ENCODE data around the gene PKNOX1.

DNA sequence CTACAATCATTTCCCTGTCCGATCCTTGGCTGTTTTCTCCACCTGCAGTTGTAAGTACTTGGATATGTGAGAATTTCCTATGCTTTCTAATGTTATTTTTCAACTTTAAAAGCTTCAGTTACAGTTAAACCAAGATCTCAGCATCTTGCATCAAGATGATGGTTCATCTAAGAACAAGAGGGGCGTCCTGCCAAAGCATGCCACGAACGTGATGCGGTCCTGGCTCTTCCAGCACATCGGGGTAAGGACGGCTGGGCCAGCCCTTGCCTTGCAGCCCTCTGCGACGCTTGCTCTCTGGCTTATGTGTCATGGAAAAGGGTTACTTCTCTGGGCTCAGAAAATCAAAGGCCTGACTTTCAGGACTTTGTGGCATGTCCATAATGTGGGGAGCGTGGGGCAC, 46.8 kb downstream of the PKNOX1 start:
- TF ChIP-seq POLR2AphosphoS5 (IDR thresholded peaks at IDR 0.05; ENCODE audit: insufficient read depth in 1 of 2, low read depth in 1 of 2), result no peak
- TF ChIP-seq, protein P1, sequence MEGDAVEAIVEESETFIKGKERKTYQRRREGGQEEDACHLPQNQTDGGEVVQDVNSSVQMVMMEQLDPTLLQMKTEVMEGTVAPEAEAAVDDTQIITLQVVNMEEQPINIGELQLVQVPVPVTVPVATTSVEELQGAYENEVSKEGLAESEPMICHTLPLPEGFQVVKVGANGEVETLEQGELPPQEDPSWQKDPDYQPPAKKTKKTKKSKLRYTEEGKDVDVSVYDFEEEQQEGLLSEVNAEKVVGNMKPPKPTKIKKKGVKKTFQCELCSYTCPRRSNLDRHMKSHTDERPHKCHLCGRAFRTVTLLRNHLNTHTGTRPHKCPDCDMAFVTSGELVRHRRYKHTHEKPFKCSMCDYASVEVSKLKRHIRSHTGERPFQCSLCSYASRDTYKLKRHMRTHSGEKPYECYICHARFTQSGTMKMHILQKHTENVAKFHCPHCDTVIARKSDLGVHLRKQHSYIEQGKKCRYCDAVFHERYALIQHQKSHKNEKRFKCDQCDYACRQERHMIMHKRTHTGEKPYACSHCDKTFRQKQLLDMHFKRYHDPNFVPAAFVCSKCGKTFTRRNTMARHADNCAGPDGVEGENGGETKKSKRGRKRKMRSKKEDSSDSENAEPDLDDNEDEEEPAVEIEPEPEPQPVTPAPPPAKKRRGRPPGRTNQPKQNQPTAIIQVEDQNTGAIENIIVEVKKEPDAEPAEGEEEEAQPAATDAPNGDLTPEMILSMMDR (IDR thresholded peaks at IDR 0.05), result no peak

All from vagina (tissue), 2 donors.